ENCODE measurements around the gene ADAMTS4.
A peak's percentile ranks its signal among the peaks of the same experiment; 100 is the strongest.
"Not testable (repeated sequence)": the region's sequence is repeated elsewhere in the genome, so short reads cannot be mapped to it uniquely, and the experiment has no call there.

Gene ADAMTS4

DNA sequence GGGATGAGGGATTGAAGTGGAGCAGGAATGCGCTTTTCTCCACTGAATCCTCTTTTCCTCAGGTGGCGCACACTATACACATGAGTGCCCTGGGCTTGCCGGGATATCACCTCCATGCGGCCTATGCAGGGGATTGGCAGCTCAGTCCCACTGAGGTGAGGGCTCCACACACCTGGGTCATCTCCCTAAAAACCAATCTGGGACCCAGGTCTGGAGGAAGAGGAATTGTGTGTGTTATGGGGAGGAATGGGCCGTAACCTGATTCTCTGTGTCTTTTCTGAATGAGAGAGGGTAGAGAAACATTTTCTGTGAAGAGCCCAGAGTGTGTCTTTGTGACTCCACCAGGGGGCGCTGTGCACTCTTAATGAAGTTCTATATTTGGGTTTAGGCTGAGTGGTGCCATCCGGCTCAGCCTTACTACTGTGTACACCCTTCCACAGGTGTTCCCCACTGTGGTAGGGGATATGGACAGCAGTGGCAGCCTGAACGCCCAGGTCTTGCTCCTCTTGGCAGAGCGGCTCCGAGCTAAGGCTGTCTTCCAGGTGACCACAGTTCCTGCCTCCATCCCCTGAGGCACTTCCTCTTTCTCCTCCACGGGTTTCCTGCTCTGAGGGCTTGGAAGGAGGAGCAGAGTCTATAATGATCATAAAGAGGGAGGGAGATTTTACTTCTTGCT, 28.5 kb upstream of the ADAMTS4 start:
- peak overlapping the region; percentile 95 to 98 for H3K4me3 ChIP-seq (ENCODE audit: low read depth in 1 of 2, low read length in 2 of 2)
- H3K9me3 ChIP-seq (ENCODE audit: control insufficient read depth in 1 of 2, low read length in 2 of 2): no peaks in the 10 kb centered on the region
- peak overlapping the region; percentile 61 to 82 for H3K9ac ChIP-seq (ENCODE audit: low read depth in 1 of 2, low read length in 2 of 2)
- no peak overlapping the region for H3K27ac ChIP-seq (ENCODE audit: low read depth, low read length)
- peaks cover 37 to 40% of the 10 kb centered on the region in 2 donors for H3K4me1 ChIP-seq (ENCODE audit: control insufficient read depth in 1 of 2, insufficient read depth in 2 of 2, low read length in 2 of 2)
- peaks cover 22 to 30% of the 10 kb centered on the region in 2 donors for H3K36me3 ChIP-seq (ENCODE audit: control insufficient read depth in 1 of 2, insufficient read depth in 2 of 2, low read length in 2 of 2)
- no peaks in the 10 kb centered on the region for H3K27me3 ChIP-seq (ENCODE audit: control insufficient read depth in 1 of 2, insufficient read depth in 2 of 2, low read length in 2 of 2)

DNA sequence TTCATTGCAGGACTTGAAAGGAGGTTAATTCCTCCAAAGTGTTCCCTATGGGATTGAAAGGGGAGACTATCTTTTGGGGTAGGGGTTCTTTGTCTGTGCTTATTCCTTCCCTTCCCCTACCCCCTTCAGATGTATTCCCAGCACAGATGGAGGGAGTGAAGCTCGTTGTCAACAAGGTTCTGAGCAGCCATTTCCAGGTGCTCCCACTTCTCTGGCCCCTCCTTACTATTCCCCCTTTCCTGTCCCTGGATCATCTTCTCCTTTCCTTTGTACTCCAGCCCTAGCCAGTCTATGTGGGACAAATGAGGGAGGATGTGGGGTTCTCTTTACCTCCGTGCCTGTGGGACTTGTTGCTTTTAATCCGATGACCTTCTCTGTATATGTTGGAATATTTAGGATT, 27.9 kb upstream of the ADAMTS4 start:
- Histone ChIP-seq H3K9ac (ENCODE audit: low read depth in 1 of 2, low read length in 2 of 2) (peak overlapping the region; percentile 82 to 98), H3K27me3 (ENCODE audit: control insufficient read depth in 1 of 2, insufficient read depth in 2 of 2, low read length in 2 of 2) (no peaks in the 10 kb centered on the region), H3K27ac (ENCODE audit: low read depth, low read length) (no peak overlapping the region), H3K36me3 (ENCODE audit: control insufficient read depth in 1 of 2, insufficient read depth in 2 of 2, low read length in 2 of 2) (peaks cover 22 to 30% of the 10 kb centered on the region in 2 donors), H3K4me3 (ENCODE audit: low read depth in 1 of 2, low read length in 2 of 2) (peak overlapping the region; percentile 95 to 98), H3K9me3 (ENCODE audit: control insufficient read depth in 1 of 2, low read length in 2 of 2) (no peaks in the 10 kb centered on the region), H3K4me1 (ENCODE audit: control insufficient read depth in 1 of 2, insufficient read depth in 2 of 2, low read length in 2 of 2) (peaks cover 37 to 40% of the 10 kb centered on the region in 2 donors)

DNA sequence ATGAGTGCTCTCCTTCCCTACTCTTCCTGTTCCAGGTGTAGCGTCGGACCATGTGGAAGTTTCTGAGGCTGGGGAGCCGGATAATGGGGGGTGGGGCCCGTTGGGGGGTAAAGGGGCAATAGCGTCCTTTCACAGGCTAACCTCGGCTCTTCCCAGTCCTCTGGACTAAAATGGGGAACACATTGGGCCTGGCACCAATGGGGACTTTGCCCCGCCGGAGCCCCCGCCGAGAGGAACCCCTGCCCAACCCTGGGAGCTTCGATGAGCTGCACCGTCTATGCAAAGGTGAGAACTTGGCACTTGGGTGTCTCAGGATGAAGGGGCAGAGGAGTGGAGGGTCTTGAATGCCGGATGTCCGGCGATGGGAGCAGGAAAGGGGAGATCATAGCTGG, 27.5 kb upstream of the ADAMTS4 start:
- Histone ChIP-seq H3K4me1 (ENCODE audit: control insufficient read depth in 1 of 2, insufficient read depth in 2 of 2, low read length in 2 of 2) (peaks cover 37 to 40% of the 10 kb centered on the region in 2 donors), H3K9ac (ENCODE audit: low read depth in 1 of 2, low read length in 2 of 2) (peak overlapping the region; percentile 82 to 98), H3K9me3 (ENCODE audit: control insufficient read depth in 1 of 2, low read length in 2 of 2) (no peaks in the 10 kb centered on the region), H3K36me3 (ENCODE audit: control insufficient read depth in 1 of 2, insufficient read depth in 2 of 2, low read length in 2 of 2) (peaks cover 22 to 30% of the 10 kb centered on the region in 2 donors), H3K27me3 (ENCODE audit: control insufficient read depth in 1 of 2, insufficient read depth in 2 of 2, low read length in 2 of 2) (no peaks in the 10 kb centered on the region), H3K4me3 (ENCODE audit: low read depth in 1 of 2, low read length in 2 of 2) (peak overlapping the region; percentile 95 to 98), H3K27ac (ENCODE audit: low read depth, low read length) (peak overlapping the region; percentile 34)

DNA sequence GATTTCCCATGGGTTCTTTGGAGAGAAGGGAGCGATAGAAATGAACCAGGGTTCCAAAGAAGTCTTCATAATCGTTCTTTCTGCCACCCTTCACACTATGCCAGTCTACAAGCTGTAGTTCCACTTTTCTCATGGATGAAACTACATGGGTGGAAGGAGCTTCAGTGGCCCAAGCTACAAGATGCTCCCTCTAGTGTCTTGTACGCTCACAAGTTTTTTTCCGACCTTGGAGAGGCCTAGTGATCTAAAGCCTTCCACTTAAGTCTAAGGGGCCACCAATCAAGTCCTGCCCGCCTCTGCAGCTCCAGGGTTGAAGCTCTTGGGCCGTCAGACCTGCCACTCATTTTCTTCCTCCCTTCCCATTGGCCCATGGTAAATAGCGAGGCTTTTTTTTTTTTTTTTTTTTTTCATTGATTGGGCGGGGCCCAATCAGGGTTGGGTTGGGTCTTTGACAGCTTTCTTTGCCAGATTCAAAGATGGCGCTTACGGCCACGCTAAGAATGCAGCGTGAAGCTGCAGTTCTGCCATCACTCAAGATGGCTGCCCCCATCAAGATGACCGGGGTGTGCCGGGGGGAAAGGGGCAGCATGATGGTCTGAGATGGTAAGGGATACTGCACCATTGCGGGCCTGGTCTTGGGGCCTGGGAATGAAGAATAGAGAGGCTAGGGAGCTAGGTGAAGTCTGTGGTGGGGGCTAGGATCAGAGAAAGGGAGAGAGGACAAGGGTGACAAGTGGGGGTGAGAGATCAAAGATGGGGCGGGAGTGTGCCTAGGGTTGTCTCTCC, 26.9 kb upstream of the ADAMTS4 start, which contains the start of gene TOMM40L:
Gene TOMM40L (plus strand): TSS at position 527 of the 786 bp plus-strand sequence. CDS start 430 bp downstream, outside the sequence.
- Histone ChIP-seq H3K4me3 (ENCODE audit: low read depth in 1 of 2, low read length in 2 of 2) (peak within 1 kb of the TSS; percentile 95 to 98), H3K27me3 (ENCODE audit: control insufficient read depth in 1 of 2, insufficient read depth in 2 of 2, low read length in 2 of 2) (no peaks in the 10 kb centered on the region), H3K9me3 (ENCODE audit: control insufficient read depth in 1 of 2, low read length in 2 of 2) (no peaks in the 10 kb centered on the region), H3K36me3 (ENCODE audit: control insufficient read depth in 1 of 2, insufficient read depth in 2 of 2, low read length in 2 of 2) (peaks cover 22 to 29% of the 10 kb centered on the region in 2 donors), H3K9ac (ENCODE audit: low read depth in 1 of 2, low read length in 2 of 2) (peak within 1 kb of the TSS; percentile 82 to 98), H3K27ac (ENCODE audit: low read depth, low read length) (peak within 1 kb of the TSS; percentile 34), H3K4me1 (ENCODE audit: control insufficient read depth in 1 of 2, insufficient read depth in 2 of 2, low read length in 2 of 2) (peaks cover 37 to 40% of the 10 kb centered on the region in 2 donors)

DNA sequence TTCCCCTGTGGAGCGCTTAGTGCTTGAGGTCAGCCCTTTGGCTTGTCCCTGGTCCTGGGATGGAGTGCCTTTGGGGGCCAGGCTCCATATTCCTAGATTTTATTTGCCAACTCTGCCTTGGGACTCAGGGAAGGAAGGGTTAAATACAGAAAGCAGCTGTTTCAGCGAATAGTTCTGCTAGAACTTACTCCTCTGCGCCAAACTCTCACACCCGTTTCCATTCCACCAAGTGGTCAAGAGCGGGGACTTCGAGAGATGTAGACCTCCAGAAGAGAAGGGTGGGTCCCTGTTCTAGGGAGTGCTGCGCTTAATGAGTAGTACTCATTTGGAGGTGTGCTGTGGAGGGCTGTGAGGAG, 26.3 kb upstream of the ADAMTS4 start:
- peak overlapping the region; percentile 1 to 35 for H3K4me3 ChIP-seq (ENCODE audit: low read depth in 1 of 2, low read length in 2 of 2)
- no peaks in the 10 kb centered on the region for H3K27me3 ChIP-seq (ENCODE audit: control insufficient read depth in 1 of 2, insufficient read depth in 2 of 2, low read length in 2 of 2)
- H3K9me3 ChIP-seq (ENCODE audit: control insufficient read depth in 1 of 2, low read length in 2 of 2): no peaks in the 10 kb centered on the region
- H3K4me1 ChIP-seq (ENCODE audit: control insufficient read depth in 1 of 2, insufficient read depth in 2 of 2, low read length in 2 of 2): peaks cover 37 to 40% of the 10 kb centered on the region in 2 donors
- peak overlapping the region in 1 of 2 donors; percentile 32 for H3K9ac ChIP-seq (ENCODE audit: low read depth in 1 of 2, low read length in 2 of 2)
- peaks cover 19 to 23% of the 10 kb centered on the region in 2 donors for H3K36me3 ChIP-seq (ENCODE audit: control insufficient read depth in 1 of 2, insufficient read depth in 2 of 2, low read length in 2 of 2)
- no peak overlapping the region for H3K27ac ChIP-seq (ENCODE audit: low read depth, low read length)

DNA sequence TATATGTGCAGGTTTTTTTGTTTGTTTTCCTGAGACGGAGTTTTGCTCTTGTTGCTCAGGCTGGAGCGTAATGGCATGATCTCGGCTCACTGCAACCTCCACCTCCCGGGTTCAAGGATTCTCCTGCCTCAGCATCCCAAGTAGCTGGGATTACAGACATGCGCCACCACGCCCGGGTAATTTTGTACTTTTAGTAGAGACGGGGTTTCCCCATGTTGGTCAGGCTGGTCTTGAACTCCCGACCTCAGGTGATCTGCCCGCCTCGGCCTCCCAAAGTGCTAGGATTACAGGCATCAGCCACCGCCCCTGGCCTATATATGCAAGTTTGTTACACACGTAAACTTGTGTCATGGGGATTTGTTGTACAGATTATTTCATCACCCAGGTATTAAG, 25.8 kb upstream of the ADAMTS4 start:
- H3K27me3 ChIP-seq (ENCODE audit: control insufficient read depth in 1 of 2, insufficient read depth in 2 of 2, low read length in 2 of 2); H3K9ac ChIP-seq (ENCODE audit: low read depth in 1 of 2, low read length in 2 of 2); H3K9me3 ChIP-seq (ENCODE audit: control insufficient read depth in 1 of 2, low read length in 2 of 2); H3K27ac ChIP-seq (ENCODE audit: low read depth, low read length): not testable (repeated sequence)
- peaks cover 37 to 42% of the 10 kb centered on the region in 2 donors for H3K4me1 ChIP-seq (ENCODE audit: control insufficient read depth in 1 of 2, insufficient read depth in 2 of 2, low read length in 2 of 2)
- peak overlapping the region in 1 of 2 donors; percentile 16 for H3K4me3 ChIP-seq (ENCODE audit: low read depth in 1 of 2, low read length in 2 of 2)
- H3K36me3 ChIP-seq (ENCODE audit: control insufficient read depth in 1 of 2, insufficient read depth in 2 of 2, low read length in 2 of 2): peaks cover 17 to 18% of the 10 kb centered on the region in 2 donors

DNA sequence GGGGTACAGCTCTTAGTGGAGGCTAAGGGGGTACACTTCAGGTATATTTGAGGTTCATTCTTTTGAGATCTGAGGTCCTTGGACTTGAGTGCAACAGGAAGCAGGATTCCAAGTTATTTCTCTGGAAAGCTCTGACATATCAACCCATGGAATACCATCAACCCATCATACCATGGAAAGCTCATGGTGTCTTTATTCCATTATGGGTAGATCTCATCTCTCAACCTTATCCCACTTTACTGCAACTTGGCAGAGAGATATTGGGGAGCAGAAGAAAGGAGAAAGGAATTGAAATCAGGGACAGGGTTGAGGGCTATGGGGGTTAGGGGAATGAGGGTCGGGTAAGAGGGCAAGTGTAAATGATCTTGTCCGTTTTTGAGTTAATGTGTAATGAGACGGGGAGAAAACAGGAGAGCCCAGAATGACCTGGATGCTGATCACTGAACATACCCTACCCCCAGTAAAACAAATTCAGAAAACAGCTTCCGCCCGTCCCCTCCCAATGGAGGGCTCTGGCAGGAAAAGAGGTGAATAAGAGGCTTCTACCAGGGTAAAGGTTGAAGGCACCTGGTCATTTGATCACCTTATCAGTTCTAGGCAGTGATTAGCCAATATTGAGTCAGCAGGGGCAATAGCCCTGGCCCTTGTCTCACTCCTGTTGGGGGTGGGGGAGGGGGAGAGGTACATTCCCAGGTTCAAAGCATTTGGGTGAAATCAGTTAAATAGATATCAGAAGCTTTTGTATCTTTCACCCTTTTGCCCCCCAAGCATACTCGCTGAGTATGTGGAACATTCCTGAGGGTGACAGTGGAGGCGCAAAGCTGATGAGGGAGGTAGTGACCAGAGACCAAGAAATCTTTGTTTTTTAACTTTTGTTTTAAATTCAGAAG, 25.2 kb upstream of the ADAMTS4 start:
- Histone ChIP-seq H3K9ac (ENCODE audit: low read depth in 1 of 2, low read length in 2 of 2) (no peak overlapping the region), H3K36me3 (ENCODE audit: control insufficient read depth in 1 of 2, insufficient read depth in 2 of 2, low read length in 2 of 2) (peaks cover 10 to 12% of the 10 kb centered on the region in 2 donors)

DNA sequence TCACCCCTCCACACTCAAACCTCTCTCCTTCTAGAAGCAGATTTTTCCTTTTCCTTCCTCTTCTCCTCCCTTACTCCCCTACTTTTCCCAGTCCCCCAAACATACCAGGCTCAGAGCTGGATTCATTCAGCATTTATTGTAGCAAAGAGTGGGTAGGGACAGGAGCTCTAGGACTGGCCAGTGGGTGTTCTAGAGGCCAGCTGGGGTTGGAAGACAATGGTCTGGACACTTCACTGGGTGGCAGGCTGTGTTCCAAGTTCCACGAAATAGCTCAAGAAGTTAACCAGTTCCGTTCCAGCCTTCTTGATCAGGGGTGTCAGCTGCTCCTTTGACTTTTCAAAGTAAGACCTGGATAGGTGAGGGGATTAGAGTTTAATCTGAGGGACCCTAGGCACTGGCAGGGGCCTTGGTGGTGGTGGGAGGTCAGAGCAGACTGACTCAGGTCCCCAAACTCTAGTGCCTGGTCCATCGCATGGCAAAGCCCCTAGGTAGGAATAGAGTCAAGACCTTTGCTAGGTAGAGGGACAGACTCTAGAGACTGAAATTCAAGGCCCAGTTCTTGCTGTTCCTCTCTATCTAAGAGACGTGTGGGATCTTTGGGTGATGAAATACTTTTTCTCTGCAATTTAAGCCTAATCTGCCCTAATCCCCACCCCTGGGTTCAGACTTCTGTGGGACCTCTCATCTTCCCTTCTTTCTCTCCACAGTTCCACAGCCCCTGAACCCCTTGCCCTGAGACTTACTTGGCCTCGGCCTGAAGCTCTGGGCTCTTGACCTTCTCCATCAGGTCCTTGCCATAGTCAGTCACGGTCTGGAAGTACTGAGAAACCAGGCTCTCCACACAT, 23.5 kb upstream of the ADAMTS4 start:
- Histone ChIP-seq H3K9me3 (ENCODE audit: control insufficient read depth in 1 of 2, low read length in 2 of 2) (no peaks in the 10 kb centered on the region), H3K27ac (ENCODE audit: low read depth, low read length) (no peak overlapping the region), H3K36me3 (ENCODE audit: control insufficient read depth in 1 of 2, insufficient read depth in 2 of 2, low read length in 2 of 2) (no peaks in the 10 kb centered on the region), H3K9ac (ENCODE audit: low read depth in 1 of 2, low read length in 2 of 2) (no peak overlapping the region), H3K4me3 (ENCODE audit: low read depth in 1 of 2, low read length in 2 of 2) (no peak overlapping the region), H3K27me3 (ENCODE audit: control insufficient read depth in 1 of 2, insufficient read depth in 2 of 2, low read length in 2 of 2) (no peaks in the 10 kb centered on the region), H3K4me1 (ENCODE audit: control insufficient read depth in 1 of 2, insufficient read depth in 2 of 2, low read length in 2 of 2) (peaks cover 40 to 53% of the 10 kb centered on the region in 2 donors)

More for the DNA sequence above, 25.2 kb upstream of the ADAMTS4 start:
- no peaks in the 10 kb centered on the region for H3K9me3 ChIP-seq (ENCODE audit: control insufficient read depth in 1 of 2, low read length in 2 of 2)
- peaks cover 40 to 48% of the 10 kb centered on the region in 2 donors for H3K4me1 ChIP-seq (ENCODE audit: control insufficient read depth in 1 of 2, insufficient read depth in 2 of 2, low read length in 2 of 2)
- H3K27me3 ChIP-seq (ENCODE audit: control insufficient read depth in 1 of 2, insufficient read depth in 2 of 2, low read length in 2 of 2): no peaks in the 10 kb centered on the region
- H3K27ac ChIP-seq (ENCODE audit: low read depth, low read length): no peak overlapping the region
- H3K4me3 ChIP-seq (ENCODE audit: low read depth in 1 of 2, low read length in 2 of 2): peak overlapping the region in 1 of 2 donors; percentile 16

DNA sequence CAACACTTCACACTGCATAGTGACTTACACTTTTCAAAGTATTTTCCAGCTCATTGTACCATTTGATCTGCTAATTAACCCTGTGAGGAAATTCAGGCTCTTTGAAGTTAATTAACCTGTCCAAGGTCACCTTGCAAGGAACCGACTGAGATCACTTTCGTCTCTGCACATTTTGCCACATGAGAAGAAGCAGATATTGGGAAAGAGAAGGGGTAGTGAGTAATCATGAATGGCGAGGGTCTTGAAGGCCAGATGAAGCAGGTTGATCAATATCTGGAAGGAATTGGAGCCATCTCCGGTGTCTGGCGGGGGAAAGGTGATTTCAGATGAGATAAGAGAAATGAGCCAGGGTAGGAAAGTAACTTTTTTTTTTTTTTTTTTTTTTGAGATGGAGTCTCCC, 21.1 kb upstream of the ADAMTS4 start:
- peaks cover 25 to 45% of the 10 kb centered on the region in 2 donors for H3K4me1 ChIP-seq (ENCODE audit: control insufficient read depth in 1 of 2, insufficient read depth in 2 of 2, low read length in 2 of 2)
- H3K9ac ChIP-seq (ENCODE audit: low read depth in 1 of 2, low read length in 2 of 2): no peak overlapping the region
- no peaks in the 10 kb centered on the region for H3K27me3 ChIP-seq (ENCODE audit: control insufficient read depth in 1 of 2, insufficient read depth in 2 of 2, low read length in 2 of 2)
- peaks cover 0 to 4% of the 10 kb centered on the region in 2 donors for H3K36me3 ChIP-seq (ENCODE audit: control insufficient read depth in 1 of 2, insufficient read depth in 2 of 2, low read length in 2 of 2)
- H3K4me3 ChIP-seq (ENCODE audit: low read depth in 1 of 2, low read length in 2 of 2): no peak overlapping the region
- no peaks in the 10 kb centered on the region for H3K9me3 ChIP-seq (ENCODE audit: control insufficient read depth in 1 of 2, low read length in 2 of 2)
- H3K27ac ChIP-seq (ENCODE audit: low read depth, low read length): no peak overlapping the region

Measured in duodenal mucosa (tissue), 2 donors.